ENCODE data around the gene TMEM130. TPM values are rescaled to one million over a fixed set of nuclear protein-coding genes. Genes with fewer than 3 reads are reported as not detected.

The TMEM130 gene
- polyA plus RNA-seq, 2 of the 4 experiments (the other 2 are of a cell fraction): 0.25 to 0.41 TPM

GRCh38 chr7:98879979-98880315 lies 10.1 kb upstream of the TMEM130 start:
- ChIA-PET CTCF (interaction anchor here (0.7 to 2.5 kb wide), 7 partner anchors 9 to 40 kb away, joined by 3 to 25 read pairs (median 4); partner anchors contain the start of gene TMEM130), POLR2A (interaction anchor here (0.7 kb wide), 1 partner anchor 11 kb away, joined by 8 read pairs; no protein-coding TSS in a partner anchor)
- no peak for ATAC-seq
- Histone ChIP-seq H3K4me3 (peak overlapping the region; percentile 82), H3K9me3 (no peaks in the 10 kb centered on the region), H3K4me2 (peak overlapping the region; percentile 95), H3K4me1 (peaks cover 9% of the 10 kb centered on the region; the same call in 2 of the 3 replicates), H3K27ac (peak overlapping the region in 1 of 2 experiments; percentile 100; a peak in 1 of 6 replicates)
- FAIRE-seq: no peak
- TF ChIP-seq HOXA7 (CRISPR knock-in tag; IDR thresholded peaks at IDR 0.05) (no peak), NFE2L2 (conservative IDR thresholded peaks at IDR 0.05; ENCODE audit: low read length) (no peak), EHMT2 (IDR thresholded peaks at IDR 0.05; ENCODE audit: low read depth) (no peak), ZFP36 (IDR thresholded peaks at IDR 0.05; ENCODE audit: borderline replicate concordance, partially characterized antibody) (no peak), EHF (CRISPR knock-in tag; IDR thresholded peaks at IDR 0.05) (no peak), MAFK (IDR thresholded peaks at IDR 0.05; ENCODE audit: partially characterized antibody) (no peak)
- TF ChIP-seq, protein P1, sequence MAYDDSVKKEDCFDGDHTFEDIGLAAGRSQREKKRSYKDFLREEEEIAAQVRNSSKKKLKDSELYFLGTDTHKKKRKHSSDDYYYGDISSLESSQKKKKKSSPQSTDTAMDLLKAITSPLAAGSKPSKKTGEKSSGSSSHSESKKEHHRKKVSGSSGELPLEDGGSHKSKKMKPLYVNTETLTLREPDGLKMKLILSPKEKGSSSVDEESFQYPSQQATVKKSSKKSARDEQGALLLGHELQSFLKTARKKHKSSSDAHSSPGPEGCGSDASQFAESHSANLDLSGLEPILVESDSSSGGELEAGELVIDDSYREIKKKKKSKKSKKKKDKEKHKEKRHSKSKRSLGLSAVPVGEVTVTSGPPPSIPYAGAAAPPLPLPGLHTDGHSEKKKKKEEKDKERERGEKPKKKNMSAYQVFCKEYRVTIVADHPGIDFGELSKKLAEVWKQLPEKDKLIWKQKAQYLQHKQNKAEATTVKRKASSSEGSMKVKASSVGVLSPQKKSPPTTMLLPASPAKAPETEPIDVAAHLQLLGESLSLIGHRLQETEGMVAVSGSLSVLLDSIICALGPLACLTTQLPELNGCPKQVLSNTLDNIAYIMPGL (CRISPR knock-in tag; IDR thresholded peaks at IDR 0.05; ENCODE audit: borderline replicate concordance): no peak
- TF ChIP-seq, protein P2, sequence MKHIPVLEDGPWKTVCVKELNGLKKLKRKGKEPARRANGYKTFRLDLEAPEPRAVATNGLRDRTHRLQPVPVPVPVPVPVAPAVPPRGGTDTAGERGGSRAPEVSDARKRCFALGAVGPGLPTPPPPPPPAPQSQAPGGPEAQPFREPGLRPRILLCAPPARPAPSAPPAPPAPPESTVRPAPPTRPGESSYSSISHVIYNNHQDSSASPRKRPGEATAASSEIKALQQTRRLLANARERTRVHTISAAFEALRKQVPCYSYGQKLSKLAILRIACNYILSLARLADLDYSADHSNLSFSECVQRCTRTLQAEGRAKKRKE (CRISPR knock-in tag; IDR thresholded peaks at IDR 0.05; ENCODE audit: low read depth): no peak
- no peak for DNase-seq (ENCODE audit: low read depth in 1 of 2, low spot score in 1 of 2)
- WGBS (ENCODE audit: missing lambda C conversion rate): 75% methylated on average over 9 of the region's 9 CpGs

GRCh38 chr7:98879198-98879978 lies 9.6 kb upstream of the TMEM130 start:
- Histone ChIP-seq H3K9me3 (no peaks in the 10 kb centered on the region), H3K27ac (peak overlapping the region; percentile 91 to 100), H3K4me3 (peak overlapping the region; percentile 82), H3K4me1 (peaks cover 9% of the 10 kb centered on the region; the same call in 2 of the 3 replicates), H3K4me2 (peak overlapping the region; percentile 95)
- WGBS (ENCODE audit: missing lambda C conversion rate): 2% methylated on average over 22 of the region's 29 CpGs
- CTCF ChIA-PET: interaction anchor here (0.7 to 2.5 kb wide), 15 partner anchors 8 to 458 kb away, joined by 3 to 25 read pairs (median 4); partner anchors contain the start of gene TMEM130
- TF ChIP-seq, protein P2 (CRISPR knock-in tag; IDR thresholded peaks at IDR 0.05; ENCODE audit: low read depth): no peak
- TF ChIP-seq HEYL (CRISPR knock-in tag; IDR thresholded peaks at IDR 0.05) (no peak), RFX5 (IDR thresholded peaks at IDR 0.05) (no peak), FOSB (CRISPR knock-in tag; IDR thresholded peaks at IDR 0.05) (no peak), PHF8 (IDR thresholded peaks at IDR 0.05; ENCODE audit: borderline replicate concordance, low read depth) (no peak), CBX8 (IDR thresholded peaks at IDR 0.05) (no peak)
- FAIRE-seq (no peak), ATAC-seq (peak; percentile 71), DNase-seq (ENCODE audit: low read depth in 1 of 2, low spot score in 1 of 2) (peak; percentile 36 to 51)
- POLR2A ChIA-PET: interaction anchor here (0.7 to 1.3 kb wide), 3 partner anchors 11 to 431 kb away, joined by 3 to 8 read pairs (median 6); no protein-coding TSS in a partner anchor

DNA sequence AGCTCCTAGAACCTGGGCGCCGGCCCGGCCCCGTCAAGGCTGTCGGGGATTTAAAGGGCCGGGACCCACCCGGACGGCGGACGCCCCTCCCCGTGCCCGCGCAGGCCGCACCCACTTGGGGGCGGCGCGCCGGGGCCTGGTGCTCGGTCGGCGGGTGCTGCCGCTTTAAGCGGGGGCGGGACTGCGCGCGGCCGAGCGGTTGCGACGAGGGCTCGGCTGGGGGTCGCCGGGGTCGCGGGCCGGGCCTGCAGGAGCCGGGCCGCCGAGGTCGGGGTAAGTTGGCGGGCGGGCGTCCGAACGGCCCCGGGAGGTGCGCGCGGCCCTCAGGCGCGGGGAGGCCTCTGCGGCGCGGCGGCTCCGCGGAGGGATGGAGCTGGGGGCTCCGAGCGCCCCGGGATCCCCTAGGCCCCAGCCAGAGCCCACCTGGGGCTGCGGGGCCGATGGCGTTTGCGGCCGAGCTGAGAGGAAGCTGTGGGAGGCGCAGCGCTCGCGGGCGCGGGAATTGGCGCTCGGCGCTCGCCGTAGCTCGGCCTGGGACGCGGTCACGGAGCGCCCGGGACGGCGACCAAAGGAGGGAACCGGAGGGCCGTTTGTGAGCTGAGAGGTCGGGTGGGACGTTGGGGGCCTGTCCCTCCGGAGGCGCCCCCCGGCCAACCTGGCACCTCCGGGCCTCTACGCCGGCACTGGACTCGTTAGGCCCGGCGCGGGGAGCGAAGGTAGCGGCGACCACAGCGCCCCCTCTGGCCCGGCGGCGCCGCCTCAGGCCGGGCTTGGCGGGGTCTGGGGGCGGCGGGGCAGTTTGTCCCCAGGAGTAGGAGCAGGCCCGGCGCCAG lies 8.8 kb upstream of the TMEM130 start, which contains the start of gene TRRAP:
TSS of gene TRRAP (plus strand) at position 168 of the 833 bp plus-strand sequence. CDS start 2,619 bp downstream, outside the sequence.
- H3K9me3 ChIP-seq: no peaks in the 10 kb centered on the region
- DNase-seq (ENCODE audit: low read depth in 1 of 2, low spot score in 1 of 2) (peak; percentile 58 to 79), FAIRE-seq (no peak), ATAC-seq (peak; percentile 85 to 92)
- no CpG with 5 or more reads among the region's 113 CpGs for WGBS (ENCODE audit: missing lambda C conversion rate)
- CTCF ChIA-PET: interaction anchor here (0.6 to 2.5 kb wide), 23 partner anchors 8 to 478 kb away, joined by 3 to 25 read pairs (median 3); partner anchors contain the start of genes BAIAP2L1, KPNA7 and TMEM130
- POLR2A ChIA-PET: interaction anchor here (1.2 to 1.3 kb wide), 2 partner anchors 12 to 431 kb away, joined by 3 to 6 read pairs; no protein-coding TSS in a partner anchor
- peak within 1 kb of the TSS; percentile 95 for H3K4me2 ChIP-seq
- peak within 1 kb of the TSS; percentile 91 to 100 for H3K27ac ChIP-seq
- peaks cover 9% of the 10 kb centered on the region; the same call in 2 of the 3 replicates for H3K4me1 ChIP-seq
- peak within 1 kb of the TSS; percentile 82 for H3K4me3 ChIP-seq
- TF ChIP-seq KDM5A (IDR thresholded peaks at IDR 0.05) (peak; percentile 36; the same call in 1 of the 2 replicates), USF2 (IDR thresholded peaks at IDR 0.05) (no peak), HEYL (CRISPR knock-in tag; IDR thresholded peaks at IDR 0.05) (no peak), HOXB13 (CRISPR knock-in tag; IDR thresholded peaks at IDR 0.05; ENCODE audit: low read depth) (no peak), CHD2 (IDR thresholded peaks at IDR 0.05; ENCODE audit: low read length, partially characterized antibody) (no peak), ZSCAN20 (CRISPR knock-in tag; IDR thresholded peaks at IDR 0.05) (no peak), BCL3 (IDR thresholded peaks at IDR 0.05) (0 out of 3 replicates have a peak, but pooled peaks have one; percentile 41)
- TF ChIP-seq, protein P3, sequence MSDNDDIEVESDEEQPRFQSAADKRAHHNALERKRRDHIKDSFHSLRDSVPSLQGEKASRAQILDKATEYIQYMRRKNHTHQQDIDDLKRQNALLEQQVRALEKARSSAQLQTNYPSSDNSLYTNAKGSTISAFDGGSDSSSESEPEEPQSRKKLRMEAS (IDR thresholded peaks at IDR 0.05): 0 out of 2 replicates have a peak, but pooled peaks have one; percentile 16
- TF ChIP-seq, protein P1 (CRISPR knock-in tag; IDR thresholded peaks at IDR 0.05; ENCODE audit: borderline replicate concordance): peak; percentile 99

All from A549 (cell line).